Activated CD8-positive, alpha-beta T cell treated with anti-CD3 and anti-CD28 coated beads, Interleukin-2, amount 10 ng/mL, durations not matched to agents 7 days and 5 days (primary cell): ENCODE results near the gene VSTM2L. TPM values are rescaled to one million over a fixed set of nuclear protein-coding genes. Genes with fewer than 3 reads are reported as not detected.

Source experiments
- ATAC-seq: fragments of 150-1000 bp; cut with Tn5 transposase; one replicate; pipeline ENCODE4 v1.10.0; 2021; ENCODE audit warnings: moderate library complexity
- CTCF ChIA-PET: fragments of 350-600 bp; sonication (Branson Sonifier 250); formaldehyde crosslinking; loops from one replicate; lab custom pipeline; 2021; ENCODE audit warnings: antibody characterized with exemption; lab: Charles Lee
- POLR2A ChIA-PET: fragments of 350-600 bp; sonication (Branson Sonifier 250); formaldehyde crosslinking; loops from one replicate; lab custom pipeline; 2021; ENCODE audit warnings: antibody characterized with exemption; lab: Charles Lee
- DNase-seq: peaks from one replicate; pipeline ENCODE4 v3.0.0-alpha.2; 2020
- H3K27ac Mint-ChIP-seq: one replicate; pipeline ENCODE4 v1.8.0; 2021; ENCODE audit warnings: mild to moderate bottlenecking, mixed read lengths
- H3K27me3 Mint-ChIP-seq: one replicate; pipeline ENCODE4 v1.8.0; 2021; ENCODE audit warnings: low read depth, mixed read lengths
- H3K36me3 Mint-ChIP-seq: one replicate; pipeline ENCODE4 v1.8.0; 2021; ENCODE audit warnings: low read depth, mixed read lengths
- H3K4me1 Mint-ChIP-seq: one replicate; pipeline ENCODE4 v1.8.0; 2021; ENCODE audit warnings: low read depth, mixed read lengths
- H3K4me3 Mint-ChIP-seq: one replicate; pipeline ENCODE4 v1.8.0; 2021; ENCODE audit warnings: mild to moderate bottlenecking, mixed read lengths
- H3K9me3 Mint-ChIP-seq: one replicate; pipeline ENCODE4 v1.8.0; 2022; ENCODE audit warnings: mixed read lengths; ENCODE audit not compliant: insufficient read depth
- total RNA-seq, 2 experiments: library from RNA; stranded (reverse); gene quantifications; one replicate each; pipeline ENCODE4 v1.2.3, GENCODE V29; 2021

Gene VSTM2L
- total RNA-seq, 2 experiments from 2014 or later, result 0.21 TPM; not detected in 1

DNA sequence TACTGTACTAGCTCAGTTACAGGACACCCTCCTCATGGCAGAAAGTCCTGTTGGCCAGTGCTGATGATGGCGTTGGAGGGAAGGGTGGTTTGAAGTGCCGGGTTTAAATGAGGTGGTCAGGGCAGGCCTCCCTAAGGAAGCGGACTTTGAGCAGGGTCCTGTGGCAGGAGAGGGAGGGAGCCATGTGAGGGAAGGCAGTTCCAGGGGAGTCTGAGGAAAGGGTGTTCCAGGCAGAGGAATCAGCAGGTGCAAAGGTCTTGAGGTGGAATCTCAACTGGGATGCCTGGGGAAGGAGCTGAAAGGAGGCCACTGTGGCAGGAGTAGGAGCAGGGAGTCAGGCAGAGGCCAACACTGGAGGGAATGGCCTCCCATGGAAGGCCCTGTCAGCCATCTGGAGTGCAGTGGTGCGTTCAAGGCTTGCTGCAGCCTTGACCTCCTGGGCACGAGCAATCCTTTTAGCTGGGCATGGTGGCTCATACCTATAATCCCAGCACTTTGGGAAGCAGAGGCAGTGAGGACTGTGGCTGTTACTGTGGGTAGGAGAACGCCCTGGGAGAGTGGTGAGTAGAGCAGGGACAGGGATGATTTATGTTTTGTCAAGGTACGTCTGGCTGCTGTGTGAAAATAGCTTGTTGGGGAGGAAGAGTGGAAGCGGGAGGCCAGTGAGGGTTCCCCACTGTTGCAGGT is 26.2 kb downstream of the VSTM2L start:
- Mint-ChIP-seq H3K27ac (no peak overlapping the region), H3K27me3 (peaks cover 15% of the 10 kb centered on the region), H3K9me3 (no peaks in the 10 kb centered on the region), H3K36me3 (no peaks in the 10 kb centered on the region), H3K4me1 (no peaks in the 10 kb centered on the region), H3K4me3 (no peak overlapping the region)
- CTCF ChIA-PET, result no interaction called here
- POLR2A ChIA-PET, result no interaction called here
- ATAC-seq (no peak), DNase-seq (no peak)

DNA sequence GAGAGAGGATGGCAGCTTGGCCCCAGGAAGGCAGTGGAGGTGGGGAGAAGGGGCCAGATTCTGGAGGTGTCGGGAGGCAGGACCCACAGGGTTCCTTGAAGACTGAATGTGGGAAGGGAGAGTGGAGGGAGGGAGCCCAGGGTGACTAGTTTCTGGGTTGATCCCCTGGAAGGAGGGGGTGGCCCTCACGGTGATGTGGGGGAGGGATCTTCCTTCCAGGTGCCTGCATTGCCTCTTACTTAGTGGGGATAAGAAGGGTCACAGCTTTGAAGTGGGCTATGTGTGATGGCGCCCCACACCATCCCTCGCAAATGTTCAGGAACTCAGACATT is 26.7 kb downstream of the VSTM2L start:
- POLR2A ChIA-PET, result no interaction called here
- no peak overlapping the region for H3K4me3 Mint-ChIP-seq
- H3K36me3 Mint-ChIP-seq, result no peaks in the 10 kb centered on the region
- no peak overlapping the region for H3K27ac Mint-ChIP-seq
- CTCF ChIA-PET, result no interaction called here
- ATAC-seq (no peak), DNase-seq (no peak)
- H3K9me3 Mint-ChIP-seq, result no peaks in the 10 kb centered on the region
- H3K27me3 Mint-ChIP-seq, result peaks cover 15% of the 10 kb centered on the region
- H3K4me1 Mint-ChIP-seq, result no peaks in the 10 kb centered on the region

DNA sequence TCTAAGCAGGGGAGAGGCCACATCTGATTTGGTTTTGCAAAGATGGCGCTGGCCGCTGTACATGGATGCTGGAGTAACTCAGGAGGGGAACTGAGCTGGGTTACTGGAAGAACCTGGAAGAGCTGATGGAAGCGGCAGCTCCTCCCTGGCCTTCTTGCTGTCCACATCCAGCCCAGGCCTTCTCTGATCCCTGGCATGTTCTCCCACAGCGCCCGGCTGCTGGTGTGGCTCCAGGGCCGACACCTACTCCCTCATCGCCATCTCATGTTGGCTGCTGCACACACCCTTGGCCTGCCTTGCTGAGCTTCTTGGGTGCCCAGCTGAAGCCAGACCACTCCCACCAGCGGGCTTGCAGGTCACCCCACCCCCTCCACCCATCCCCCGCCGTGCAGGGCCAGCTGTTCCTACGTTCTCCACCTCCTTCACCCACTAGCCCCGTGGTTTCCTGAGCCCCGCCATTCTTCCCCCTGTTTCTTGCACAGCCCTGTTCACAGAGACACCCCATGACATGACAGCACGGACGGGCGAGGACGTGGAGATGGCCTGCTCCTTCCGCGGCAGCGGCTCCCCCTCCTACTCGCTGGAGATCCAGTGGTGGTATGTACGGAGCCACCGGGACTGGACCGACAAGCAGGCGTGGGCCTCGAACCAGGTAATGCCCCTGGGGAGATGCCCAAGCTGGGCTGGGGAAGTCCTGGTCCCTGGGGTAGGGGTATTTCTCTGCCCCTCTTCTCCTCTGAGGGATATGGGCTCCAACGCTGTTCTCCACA is 28.4 kb downstream of the VSTM2L start:
- Mint-ChIP-seq H3K27ac (no peak overlapping the region), H3K4me3 (no peak overlapping the region)
- no peak for ATAC-seq

DNA sequence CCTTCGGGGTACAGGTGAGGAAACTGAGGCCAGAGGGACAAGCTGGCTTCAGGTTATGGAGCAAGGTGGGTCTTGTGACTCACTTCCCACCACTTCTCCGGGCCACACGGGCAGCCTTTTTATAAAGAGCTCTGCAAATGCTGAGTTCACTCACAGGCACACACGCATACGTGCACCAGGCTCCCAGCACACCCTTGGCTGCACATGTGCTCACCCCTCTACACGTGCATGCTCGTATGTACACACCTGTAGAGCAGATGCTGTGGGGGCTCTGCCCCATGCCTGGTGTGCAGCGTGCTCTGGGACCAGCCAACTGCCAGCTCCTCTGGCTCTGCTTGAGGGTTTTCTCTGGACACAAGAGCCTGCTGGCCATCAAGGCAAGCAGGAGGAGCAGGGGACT is 29.1 kb downstream of the VSTM2L start:
- no peak overlapping the region for H3K27ac Mint-ChIP-seq
- CTCF ChIA-PET, result interaction anchor here (0.6 kb wide), 1 partner anchor 42 kb away, joined by 3 read pairs; no protein-coding TSS in a partner anchor
- ATAC-seq (no peak), DNase-seq (no peak)
- H3K4me3 Mint-ChIP-seq, result no peak overlapping the region
- no peaks in the 10 kb centered on the region for H3K36me3 Mint-ChIP-seq
- POLR2A ChIA-PET, result no interaction called here
- no peaks in the 10 kb centered on the region for H3K4me1 Mint-ChIP-seq
- peaks cover 12% of the 10 kb centered on the region for H3K27me3 Mint-ChIP-seq
- H3K9me3 Mint-ChIP-seq, result no peaks in the 10 kb centered on the region

More for the DNA sequence above, 28.4 kb downstream of the VSTM2L start:
- H3K9me3 Mint-ChIP-seq, result no peaks in the 10 kb centered on the region
- no peaks in the 10 kb centered on the region for H3K4me1 Mint-ChIP-seq
- DNase-seq, result no peak
- ChIA-PET CTCF (interaction anchor here (0.6 kb wide), 1 partner anchor 42 kb away, joined by 3 read pairs; no protein-coding TSS in a partner anchor), POLR2A (no interaction called here)
- H3K36me3 Mint-ChIP-seq, result no peaks in the 10 kb centered on the region
- peaks cover 12% of the 10 kb centered on the region for H3K27me3 Mint-ChIP-seq

DNA sequence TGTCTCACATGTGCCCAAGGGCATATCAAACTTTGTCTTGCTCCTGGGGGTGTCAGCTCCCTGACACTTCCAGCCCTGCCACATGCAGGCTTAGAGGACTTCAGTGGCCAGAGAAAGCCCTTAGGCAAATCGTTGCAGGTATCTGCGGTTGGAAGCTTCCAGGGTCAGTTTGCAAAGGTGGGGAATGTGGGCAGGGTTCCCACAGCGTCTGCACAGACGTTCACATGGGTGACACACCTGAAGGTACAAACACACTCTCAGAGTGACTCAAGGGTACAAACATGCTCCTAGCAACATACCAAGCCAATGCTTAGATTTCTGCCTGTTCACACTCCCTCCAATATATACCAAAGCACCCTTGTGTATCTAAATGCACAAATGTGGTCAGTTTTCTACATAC is 30.0 kb downstream of the VSTM2L start:
- Mint-ChIP-seq H3K4me3 (no peak overlapping the region), H3K27me3 (peaks cover 12% of the 10 kb centered on the region), H3K4me1 (no peaks in the 10 kb centered on the region), H3K36me3 (no peaks in the 10 kb centered on the region), H3K9me3 (no peaks in the 10 kb centered on the region), H3K27ac (no peak overlapping the region)
- DNase-seq (no peak), ATAC-seq (no peak)
- POLR2A ChIA-PET, result no interaction called here
- CTCF ChIA-PET, result no interaction called here

DNA sequence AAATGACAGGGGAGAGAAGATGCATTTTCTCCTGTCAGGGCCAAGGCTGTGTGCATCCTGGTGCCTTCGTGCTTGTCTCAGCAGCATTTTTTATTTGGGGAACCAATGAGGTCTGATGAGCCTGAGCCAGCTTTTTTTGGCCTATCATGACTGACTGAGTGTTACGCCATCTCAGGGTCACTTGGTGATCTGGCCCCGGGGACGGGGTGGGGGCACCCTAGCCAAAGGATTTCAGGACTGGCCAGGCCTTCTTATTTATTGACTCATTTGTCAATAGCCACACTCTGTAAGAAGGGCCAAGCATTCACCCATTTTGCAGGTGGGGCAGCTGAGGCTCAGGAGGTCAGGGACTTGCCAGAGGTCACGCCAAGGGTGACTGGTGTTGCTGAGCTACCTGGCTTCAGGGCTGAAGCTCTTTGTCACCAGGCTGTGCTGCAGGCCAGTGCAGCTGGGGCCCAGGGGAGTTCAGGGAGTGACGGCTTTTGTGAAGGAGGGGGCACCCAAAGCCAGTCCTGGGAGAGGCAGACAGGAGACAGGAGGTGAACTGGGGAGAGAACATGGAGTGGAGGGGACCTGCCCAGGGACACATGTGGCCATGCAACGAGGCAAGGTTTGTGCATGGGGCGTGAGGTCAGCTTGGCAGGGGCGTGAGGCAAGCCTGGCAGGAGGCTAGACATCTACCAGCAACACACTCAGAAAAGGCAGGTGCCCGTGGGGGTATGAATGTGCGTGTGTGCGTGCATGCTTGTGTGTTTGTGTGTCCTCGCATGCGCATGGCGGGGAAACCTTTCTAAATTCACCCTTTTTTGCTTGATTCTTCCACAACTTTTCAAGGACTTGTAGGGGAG is 31.1 kb downstream of the VSTM2L start:
- no peaks in the 10 kb centered on the region for H3K36me3 Mint-ChIP-seq
- no peaks in the 10 kb centered on the region for H3K9me3 Mint-ChIP-seq
- ChIA-PET POLR2A (no interaction called here), CTCF (no interaction called here)
- ATAC-seq, result no peak
- H3K27me3 Mint-ChIP-seq, result peaks cover 10% of the 10 kb centered on the region
- H3K4me1 Mint-ChIP-seq, result no peaks in the 10 kb centered on the region
- no peak overlapping the region for H3K27ac Mint-ChIP-seq
- no peak overlapping the region for H3K4me3 Mint-ChIP-seq
- no peak for DNase-seq

DNA sequence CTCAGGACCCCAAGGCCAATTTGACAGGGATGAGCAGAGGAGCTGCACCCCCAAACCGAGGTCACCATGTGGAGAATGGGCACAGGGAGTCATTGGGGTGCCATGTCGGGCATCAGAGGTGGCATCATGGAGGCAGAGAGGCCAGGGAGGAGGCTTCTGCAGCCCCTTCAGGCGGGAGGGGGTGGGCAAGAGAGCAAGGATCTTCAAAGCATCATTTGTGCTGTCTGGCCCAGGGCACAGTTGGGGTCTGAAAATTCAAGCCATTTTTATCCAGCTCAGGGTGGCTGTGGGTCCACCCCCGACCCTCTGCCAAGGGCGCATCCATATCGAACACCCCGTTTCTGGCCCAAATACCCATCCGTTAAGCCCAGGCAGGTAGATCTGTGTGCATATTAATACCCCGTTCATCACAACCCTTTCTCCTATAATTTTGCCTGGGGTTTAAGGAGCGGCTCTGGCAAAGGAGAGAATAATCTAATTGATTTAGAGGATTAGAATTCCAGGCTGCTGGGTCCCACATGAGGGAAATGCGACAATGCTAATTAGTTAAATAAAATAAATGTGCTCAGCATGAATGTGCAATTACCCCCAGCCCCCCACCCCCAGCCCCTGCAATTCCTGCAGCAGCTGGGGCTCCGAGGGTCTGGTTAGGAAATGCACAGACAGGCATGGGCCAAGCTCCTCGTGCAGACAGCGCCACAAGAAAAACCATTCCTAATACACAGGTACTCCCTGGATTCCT is 31.9 kb downstream of the VSTM2L start:
- CTCF ChIA-PET, result no interaction called here
- peaks cover 6% of the 10 kb centered on the region for H3K27me3 Mint-ChIP-seq

DNA sequence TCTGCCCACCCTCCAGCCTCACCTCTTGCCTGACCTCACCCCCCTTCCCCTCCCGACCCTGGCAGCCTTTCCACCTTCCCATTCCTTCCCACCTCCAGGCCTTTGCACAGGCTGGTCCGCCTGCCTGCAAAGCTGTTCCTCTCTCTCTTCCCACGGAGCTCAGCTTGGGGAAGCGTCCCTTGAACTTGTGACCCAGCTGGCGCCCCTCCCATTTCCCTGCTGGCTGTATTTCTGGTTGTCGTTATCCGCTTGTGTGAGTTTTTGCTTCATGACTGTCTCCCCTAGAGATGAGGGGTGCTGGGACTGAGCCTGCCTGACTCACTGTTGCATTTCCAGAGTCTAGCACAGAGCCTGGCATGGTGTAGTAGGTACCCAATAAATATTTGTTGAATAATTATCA is 32.5 kb downstream of the VSTM2L start:
- Mint-ChIP-seq H3K9me3 (no peaks in the 10 kb centered on the region), H3K4me3 (no peak overlapping the region), H3K4me1 (no peaks in the 10 kb centered on the region), H3K27me3 (peaks cover 4% of the 10 kb centered on the region), H3K27ac (no peak overlapping the region), H3K36me3 (no peaks in the 10 kb centered on the region)
- POLR2A ChIA-PET, result no interaction called here
- DNase-seq (no peak), ATAC-seq (no peak)
- CTCF ChIA-PET, result no interaction called here

More for the DNA sequence above, 31.9 kb downstream of the VSTM2L start:
- no peaks in the 10 kb centered on the region for H3K4me1 Mint-ChIP-seq
- H3K36me3 Mint-ChIP-seq, result no peaks in the 10 kb centered on the region
- no peak overlapping the region for H3K4me3 Mint-ChIP-seq
- DNase-seq (no peak), ATAC-seq (no peak)
- H3K9me3 Mint-ChIP-seq, result no peaks in the 10 kb centered on the region
- POLR2A ChIA-PET, result no interaction called here
- H3K27ac Mint-ChIP-seq, result no peak overlapping the region

DNA sequence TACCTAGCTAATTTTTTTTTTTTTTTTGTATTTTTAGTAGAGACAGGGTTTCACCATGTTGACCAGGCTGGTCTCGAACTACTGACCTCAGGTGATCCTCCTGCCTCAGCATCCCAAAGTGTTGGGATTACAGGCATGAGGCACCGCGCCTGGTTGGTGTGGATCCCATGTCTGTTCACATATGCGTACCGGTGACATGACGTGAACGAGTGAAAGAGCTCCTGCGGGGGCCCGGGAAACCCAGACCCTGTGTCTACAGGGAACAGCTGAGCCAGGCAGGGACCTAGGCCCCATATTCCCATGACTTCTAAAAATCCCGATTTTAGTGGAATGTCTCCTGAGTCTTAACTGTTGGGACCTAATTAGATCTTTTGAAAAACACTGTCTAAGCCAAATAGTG is 33.1 kb downstream of the VSTM2L start:
- H3K27me3 Mint-ChIP-seq, result peaks cover 3% of the 10 kb centered on the region
- H3K27ac Mint-ChIP-seq, result no peak overlapping the region
- H3K9me3 Mint-ChIP-seq, result no peaks in the 10 kb centered on the region
- no peaks in the 10 kb centered on the region for H3K36me3 Mint-ChIP-seq
- H3K4me3 Mint-ChIP-seq, result no peak overlapping the region
- no peak for DNase-seq
- H3K4me1 Mint-ChIP-seq, result no peaks in the 10 kb centered on the region
- ChIA-PET CTCF (no interaction called here), POLR2A (no interaction called here)
- ATAC-seq, result no peak

DNA sequence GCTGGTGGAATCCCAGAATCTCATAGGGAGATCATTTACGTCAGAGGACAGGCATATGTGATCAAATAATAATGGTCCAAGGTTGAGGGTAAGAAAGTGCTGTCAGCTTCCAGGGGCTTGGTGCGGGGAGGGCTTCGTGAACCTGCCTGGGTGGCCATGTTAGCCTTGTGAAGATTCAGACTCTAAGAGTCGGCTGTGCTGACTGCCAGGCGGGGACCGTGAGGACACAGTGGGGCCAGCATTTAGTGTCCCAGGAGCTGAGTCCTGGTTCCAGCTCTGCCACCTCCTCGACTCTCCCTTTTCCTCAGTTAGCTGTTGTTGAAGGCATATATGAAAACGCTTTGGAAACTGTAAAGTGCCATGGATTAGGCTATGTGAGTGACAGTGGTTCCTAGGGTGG is 33.5 kb downstream of the VSTM2L start:
- no peaks in the 10 kb centered on the region for H3K36me3 Mint-ChIP-seq
- CTCF ChIA-PET, result no interaction called here
- no peak overlapping the region for H3K4me3 Mint-ChIP-seq
- peaks cover 3% of the 10 kb centered on the region for H3K27me3 Mint-ChIP-seq
- no peak overlapping the region for H3K27ac Mint-ChIP-seq
- POLR2A ChIA-PET, result no interaction called here
- ATAC-seq (no peak), DNase-seq (no peak)
- H3K9me3 Mint-ChIP-seq, result no peaks in the 10 kb centered on the region
- H3K4me1 Mint-ChIP-seq, result no peaks in the 10 kb centered on the region

DNA sequence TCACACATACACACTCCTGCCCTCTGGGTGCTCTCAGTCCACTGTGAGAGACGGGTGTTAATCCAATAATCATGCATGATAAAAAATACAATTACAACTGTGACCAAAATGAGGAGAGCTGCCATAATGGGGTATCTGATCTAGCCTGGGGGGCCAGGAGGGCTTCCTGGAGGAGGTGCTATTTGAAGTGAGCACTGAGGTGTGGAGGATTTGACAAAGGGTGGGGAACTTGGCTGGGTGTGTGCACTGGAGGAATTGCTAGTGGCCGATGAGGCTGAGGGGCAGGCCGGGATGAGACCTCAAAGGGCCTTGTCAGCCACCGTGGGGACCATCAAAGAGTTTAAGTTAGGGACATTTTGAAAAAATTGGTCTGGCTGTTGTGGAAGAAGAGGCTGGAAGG is 34.8 kb downstream of the VSTM2L start:
- H3K9me3 Mint-ChIP-seq, result no peaks in the 10 kb centered on the region
- H3K4me3 Mint-ChIP-seq, result no peak overlapping the region
- no peak for DNase-seq
- H3K27me3 Mint-ChIP-seq, result peaks cover under 1% of the 10 kb centered on the region
- no peaks in the 10 kb centered on the region for H3K36me3 Mint-ChIP-seq
- no peak for ATAC-seq
- H3K4me1 Mint-ChIP-seq, result no peaks in the 10 kb centered on the region
- CTCF ChIA-PET, result no interaction called here
- POLR2A ChIA-PET, result no interaction called here
- no peak overlapping the region for H3K27ac Mint-ChIP-seq
